HCT116 (cell line): ENCODE measurements around the gene CPM. TPM values are rescaled to one million over a fixed set of nuclear protein-coding genes. Genes with fewer than 3 reads are reported as not detected.

ENCODE experiments used
- ATAC-seq: fragments of 200-7000 bp; cut with Tn5 transposase; 2 replicates; pipeline ENCODE4 v1.9.1; 2020; ENCODE audit warnings: mild to moderate bottlenecking, moderate library complexity
- BruUV-seq: library from RNA; stranded (reverse); fragments of 400-500 nt; replicated peaks from 2 replicates; lab custom pipeline; 2021; lab: Mats Ljungman, UMichigan
- CTCF ChIA-PET: fragments of 300-600 bp; sonication (Branson Sonifier 250); formaldehyde crosslinking; loops from one replicate; lab custom pipeline; 2021; ENCODE audit warnings: antibody characterized with exemption; lab: Charles Lee
- POLR2A ChIA-PET: fragments of 300-600, 350-600 bp; sonication (Branson Sonifier 250); formaldehyde crosslinking; loops from one replicate; lab custom pipeline; 2021; ENCODE audit warnings: antibody characterized with exemption; lab: Charles Lee
- RAD21 ChIA-PET, 2 experiments: fragments of 300-600 bp; sonication (Branson Sonifier 250); formaldehyde crosslinking; loops; one replicate each; lab custom pipeline; 2023; ENCODE audit warnings: low total read pairs in 2 of 2; ENCODE audit not compliant: uncharacterized antibody in 2 of 2, unreplicated experiment in 2 of 2, low non-redundant PET in 1 of 2; lab: Charles Lee
- DNase-seq: peaks from one replicate; pipeline ENCODE4 v3.0.0-alpha.2; 2010; ENCODE audit warnings: low read depth, low spot score
- H2AFZ ChIP-seq: fragments of 200-600 bp; shearing (Covaris generic), sonication (generic); 2 replicates; pipeline ENCODE4 v1.6.1; 2017; ENCODE audit warnings: low read depth, mixed run types, mixed read lengths, antibody characterized with exemption, low read length; ENCODE audit not compliant: poor library complexity, severe bottlenecking
- H3K27ac ChIP-seq: 2 replicates; pipeline ENCODE4 v1.5.1; 2012; ENCODE audit warnings: low read depth, low read length
- H3K27me3 ChIP-seq: fragments of 200-600 bp; sonication (generic); 2 replicates; pipeline ENCODE4 v1.6.1; 2016; ENCODE audit warnings: mixed run types, low read length, mixed read lengths; ENCODE audit not compliant: insufficient read depth
- H3K36me3 ChIP-seq, 2 experiments: fragments of 200-500 bp in 1 of 2; fragments of 200-600 bp in 1 of 2; sonication (Bioruptor generic) in 1 of 2; sonication (generic) in 1 of 2; 2 replicates each; pipeline versions ENCODE4 v1.5.1 to v1.6.1; 2014 to 2016; ENCODE audit warnings: low read length in 2 of 2, inconsistent platforms in 1 of 2, mixed read lengths in 1 of 2, mixed run types in 1 of 2; ENCODE audit not compliant: insufficient read depth in 2 of 2, control insufficient read depth in 1 of 2
- H3K4me1 ChIP-seq, 2 experiments: fragments of 200-600 bp in 1 of 2; sonication (generic) in 1 of 2; 2 replicates each; pipeline versions ENCODE4 v1.5.1 to v1.6.1; 2012 to 2017; ENCODE audit warnings: low read length in 2 of 2, inconsistent platforms in 1 of 2, mild to moderate bottlenecking in 1 of 2, mixed read lengths in 1 of 2, mixed run types in 1 of 2, moderate library complexity in 1 of 2; ENCODE audit not compliant: insufficient read depth in 2 of 2, control insufficient read depth in 1 of 2
- H3K4me2 ChIP-seq: fragments of 200-600 bp; sonication (generic); 2 replicates; pipeline ENCODE4 v1.6.1; 2017; ENCODE audit warnings: mixed run types, low read length, mixed read lengths
- H3K4me3 ChIP-seq, 2 experiments: fragments of 200-600 bp in 1 of 2; sonication (generic) in 1 of 2; replicated peaks in 1 of 2; 2 replicates each; pipeline ENCODE4 v1.5.1; 2011 to 2016; ENCODE audit warnings: low read length in 2 of 2, control low read depth in 1 of 2, low read depth in 1 of 2, mild to moderate bottlenecking in 1 of 2, mixed read lengths in 1 of 2, mixed run types in 1 of 2
- H3K79me2 ChIP-seq: fragments of 200-600 bp; sonication (generic); 2 replicates; pipeline ENCODE4 v1.6.1; 2017; ENCODE audit warnings: mild to moderate bottlenecking, mixed run types, low read length, moderate library complexity, mixed read lengths; ENCODE audit not compliant: insufficient read depth
- H3K9ac ChIP-seq: fragments of 200-600 bp; sonication (generic); 2 replicates; pipeline ENCODE4 v1.6.1; 2016; ENCODE audit warnings: low read length, mixed read lengths
- H3K9me2 ChIP-seq: fragments of 200-600 bp; sonication (generic), shearing (Covaris generic); 2 replicates; pipeline ENCODE4 v1.6.1; 2017; ENCODE audit warnings: mixed run types, mild to moderate bottlenecking, moderate library complexity; ENCODE audit not compliant: insufficient read depth
- H3K9me3 ChIP-seq, 2 experiments: fragments of 200-500 bp in 1 of 2; fragments of 200-600 bp in 1 of 2; sonication (Bioruptor generic) in 1 of 2; sonication (generic) in 1 of 2; 2 replicates each; pipeline ENCODE4 v1.6.1; 2014 to 2017; ENCODE audit warnings: low read length in 2 of 2, mixed read lengths in 2 of 2, inconsistent platforms in 1 of 2, low read depth in 1 of 2, mild to moderate bottlenecking in 1 of 2, mixed run types in 1 of 2, moderate library complexity in 1 of 2; ENCODE audit not compliant: control insufficient read depth in 1 of 2, insufficient read depth in 1 of 2
- H4K20me1 ChIP-seq: fragments of 200-600 bp; sonication (generic), shearing (Covaris generic); 2 replicates; pipeline ENCODE4 v1.6.1; 2017; ENCODE audit warnings: mixed run types, mild to moderate bottlenecking, moderate library complexity; ENCODE audit not compliant: insufficient read depth
- CEBPB ChIP-seq: IDR thresholded peaks from 2 replicates; pipeline ENCODE4 v1.6.1; 2012; ENCODE audit warnings: low read depth
- CTCF ChIP-seq, 3 experiments: fragments of 200-600 bp in 1 of 3; sonication (generic) in 1 of 3; IDR thresholded peaks in 2 of 3; conservative IDR thresholded peaks in 1 of 3; 2 replicates each; pipeline ENCODE4 v1.5.1; 2012 to 2017; ENCODE audit warnings: low read depth in 2 of 3, low read length in 2 of 3, antibody characterized with exemption in 1 of 3, borderline replicate concordance in 1 of 3, control low read depth in 1 of 3, mild to moderate bottlenecking in 1 of 3, mixed read lengths in 1 of 3, mixed run types in 1 of 3, moderate library complexity in 1 of 3; ENCODE audit not compliant: insufficient read depth in 1 of 3
- EZH2 ChIP-seq: fragments of 200-600 bp; sonication (generic); IDR thresholded peaks from 2 replicates; pipeline ENCODE4 v1.6.1; 2017; ENCODE audit warnings: antibody characterized with exemption, mixed run types
- EZH2phosphoT487 ChIP-seq: fragments of 200-600 bp; IDR thresholded peaks from 2 replicates; pipeline ENCODE4 v1.6.1; 2018; ENCODE audit warnings: antibody characterized with exemption, borderline replicate concordance
- JUND ChIP-seq: IDR thresholded peaks from 2 replicates; pipeline ENCODE4 v1.6.1; 2012
- MAX ChIP-seq: IDR thresholded peaks from 2 replicates; pipeline ENCODE4 v1.6.1; 2012
- RAD21 ChIP-seq: IDR thresholded peaks from 2 replicates; pipeline ENCODE4 v1.6.1; 2012; ENCODE audit warnings: low read depth, mild to moderate bottlenecking
- TCF7L2 ChIP-seq: IDR thresholded peaks from 2 replicates; pipeline ENCODE4 v1.7.0; 2011; ENCODE audit warnings: borderline replicate concordance, inconsistent platforms; ENCODE audit not compliant: insufficient read depth, insufficient read length; ENCODE audit errors: extremely low read depth
- ZBTB33 ChIP-seq: IDR thresholded peaks from 2 replicates; pipeline ENCODE4 v1.6.1; 2011; ENCODE audit warnings: mild to moderate bottlenecking, low read length, moderate library complexity; ENCODE audit not compliant: insufficient replicate concordance; ENCODE audit errors: extremely low read depth
- intact Hi-C: fragments of 100-400 bp; cut with micrococcal nuclease; formaldehyde crosslinking; loops from 2 replicates; pipeline ENCODE4 v1.10.0; 2022
- total RNA-seq: library from RNA; stranded (reverse); gene quantifications from one replicate; pipeline ENCODE4 v1.2.1, GENCODE V29; 2021; ENCODE audit not compliant: unreplicated experiment

CPM gene
- total RNA-seq, 1 experiment from 2014 or later: 5.3 TPM

- no peaks in the 10 kb centered on the region for H3K27me3 ChIP-seq
- ChIA-PET CTCF (no interaction called here), POLR2A (no interaction called here), RAD21 (no interaction called here)
- no TSS peak for BruUV-seq
- no peaks in the 10 kb centered on the region for H3K79me2 ChIP-seq
- no peak for ATAC-seq
- no peak overlapping the region for H3K27ac ChIP-seq
- H3K4me3 ChIP-seq: no peak overlapping the region
- no peak overlapping the region for H3K4me2 ChIP-seq
- no peaks in the 10 kb centered on the region for H3K36me3 ChIP-seq
- no peaks in the 10 kb centered on the region for H3K9me2 ChIP-seq
- no peak overlapping the region for H3K9ac ChIP-seq
- intact Hi-C loops: no loop called here
- peaks cover 0 to 10% of the 10 kb centered on the region in 2 experiments; a peak in 2 of 4 replicates for H3K4me1 ChIP-seq
- no peaks in the 10 kb centered on the region for H3K9me3 ChIP-seq
- no peaks in the 10 kb centered on the region for H4K20me1 ChIP-seq
- TF ChIP-seq CTCF (IDR thresholded peaks at IDR 0.05 in 2 of 3, conservative IDR thresholded peaks at IDR 0.05 in 1 of 3; ENCODE audit: borderline replicate concordance in 1 of 3, insufficient read depth in 1 of 3, low read depth in 2 of 3, low read length in 2 of 3) (no peak), ZBTB33 (no peak), MAX (no peak), EZH2phosphoT487 (no peak), CEBPB (no peak), TCF7L2 (no peak), JUND (no peak), EZH2 (no peak), RAD21 (no peak)
- no peak for DNase-seq
- no peak overlapping the region for H2AFZ ChIP-seq
Observed at GRCh38 chr12:68970306-68970705, 37.3 kb upstream of the CPM start.
